ENCODE measurements around the gene IPO4. TPM values are rescaled to one million over a fixed set of nuclear protein-coding genes. Genes with fewer than 3 reads are reported as not detected.

IPO4 gene
- total RNA-seq (10 to 100 TPM; 29.7 to 84.9 (median 45.4) TPM), polyA plus RNA-seq (10 to 100 TPM; 19.1 to 43.2 (median 23.8) TPM)
- long read RNA-seq, donor 1, partial matches to known transcripts: 0 of 5 reads
- long read RNA-seq, donor 1, other reads (novel, unspliced or antisense): 0 of 5 reads
- long read RNA-seq, donor 2, partial matches to known transcripts: 0 of 3 reads
- long read RNA-seq, donor 2, other reads (novel, unspliced or antisense): 0 of 3 reads
- long read RNA-seq, donor 3, partial matches to known transcripts: 0 of 5 reads
- long read RNA-seq, donor 3, other reads (novel, unspliced or antisense): 0 of 5 reads
- long read RNA-seq, donor 4, partial matches to known transcripts: 2 of 6 reads
- long read RNA-seq, donor 4, other reads (novel, unspliced or antisense): 2 of 6 reads
- long read RNA-seq, donor 5, transcript IPO4-211 (30 exons, 3,485 nt): minor isoform, 18 of 79 reads
- long read RNA-seq, donor 5, transcript IPO4-201 (30 exons, 3,646 nt): major isoform, 43 of 79 reads
- long read RNA-seq, donor 5, partial matches to known transcripts: 6 of 79 reads
- long read RNA-seq, donor 5, other reads (novel, unspliced or antisense): 12 of 79 reads
- long read RNA-seq, donor 6, partial matches to known transcripts: 0 of 4 reads
- long read RNA-seq, donor 6, other reads (novel, unspliced or antisense): 0 of 4 reads
- long read RNA-seq, donor 7, partial matches to known transcripts: 0 of 1 reads
- long read RNA-seq, donor 7, other reads (novel, unspliced or antisense): 0 of 1 reads
- long read RNA-seq, donor 8, partial matches to known transcripts: 5 of 8 reads
- long read RNA-seq, donor 8, other reads (novel, unspliced or antisense): 0 of 8 reads
- long read RNA-seq, donor 9, partial matches to known transcripts: 0 of 1 reads
- long read RNA-seq, donor 9, other reads (novel, unspliced or antisense): 0 of 1 reads
- long read RNA-seq, donor 10, partial matches to known transcripts: 0 of 2 reads
- long read RNA-seq, donor 10, other reads (novel, unspliced or antisense): 0 of 2 reads

- DNase-seq: peak; percentile 95 to 99 (median 98)
- WGBS, 4 donors: 0 to 1% (median 0%) methylated on average over 17 to 65 of the region's 65 CpGs
- Histone ChIP-seq H3K9me3 (replicated peaks in 1 of 3) (no peaks in the 10 kb centered on the region), H3K4me1 (replicated peaks in 1 of 2) (peaks cover 9 to 17% of the 10 kb centered on the region in 2 donors), H3K4me3 (peak within 1 kb of the TSS in 3 of 4 donors; percentile 32 to 80 (median 69)), H3K27me3 (no peaks in the 10 kb centered on the region), H3K36me3 (replicated peaks in 1 of 2) (peaks cover 0 to 62% of the 10 kb centered on the region in 2 donors), H3K27ac (peak within 1 kb of the TSS in 4 of 5 donors; percentile 58 to 88 (median 76))
- TF ChIP-seq, protein P1, sequence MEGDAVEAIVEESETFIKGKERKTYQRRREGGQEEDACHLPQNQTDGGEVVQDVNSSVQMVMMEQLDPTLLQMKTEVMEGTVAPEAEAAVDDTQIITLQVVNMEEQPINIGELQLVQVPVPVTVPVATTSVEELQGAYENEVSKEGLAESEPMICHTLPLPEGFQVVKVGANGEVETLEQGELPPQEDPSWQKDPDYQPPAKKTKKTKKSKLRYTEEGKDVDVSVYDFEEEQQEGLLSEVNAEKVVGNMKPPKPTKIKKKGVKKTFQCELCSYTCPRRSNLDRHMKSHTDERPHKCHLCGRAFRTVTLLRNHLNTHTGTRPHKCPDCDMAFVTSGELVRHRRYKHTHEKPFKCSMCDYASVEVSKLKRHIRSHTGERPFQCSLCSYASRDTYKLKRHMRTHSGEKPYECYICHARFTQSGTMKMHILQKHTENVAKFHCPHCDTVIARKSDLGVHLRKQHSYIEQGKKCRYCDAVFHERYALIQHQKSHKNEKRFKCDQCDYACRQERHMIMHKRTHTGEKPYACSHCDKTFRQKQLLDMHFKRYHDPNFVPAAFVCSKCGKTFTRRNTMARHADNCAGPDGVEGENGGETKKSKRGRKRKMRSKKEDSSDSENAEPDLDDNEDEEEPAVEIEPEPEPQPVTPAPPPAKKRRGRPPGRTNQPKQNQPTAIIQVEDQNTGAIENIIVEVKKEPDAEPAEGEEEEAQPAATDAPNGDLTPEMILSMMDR (IDR thresholded peaks at IDR 0.05): no peak
- peak; percentile 55 to 85 for TF ChIP-seq POLR2A (IDR thresholded peaks at IDR 0.05)
- intact Hi-C loops (cut with DNase I): no loop called here
Measured at GRCh38 chr14:24188251-24189058, at the start of gene IPO4. Gene IPO4 (minus strand): TSS chr14:24188816. CDS start chr14:24188787, 29 bp downstream.

- WGBS, 4 donors: 79 to 84% (median 82%) methylated on average over 5 of the region's 5 CpGs
- intact Hi-C loops (cut with DNase I): loop anchor here in 1 of 2 donors (5.0 kb wide), 1 partner anchor 204 kb away; the partner anchor contains the start of gene SDR39U1
- DNase-seq: peak in 3 of 7 donors; percentile 31 to 59 (median 43)
- H3K27me3 ChIP-seq: no peaks in the 10 kb centered on the region
- peak overlapping the region in 2 of 5 donors; percentile 20 to 40 for H3K27ac ChIP-seq
- H3K4me1 ChIP-seq (replicated peaks in 1 of 2): peaks cover 39 to 67% of the 10 kb centered on the region in 2 donors
- TF ChIP-seq POLR2A (IDR thresholded peaks at IDR 0.05): no peak
- TF ChIP-seq, protein P1 (IDR thresholded peaks at IDR 0.05): no peak
- no peaks in the 10 kb centered on the region for H3K9me3 ChIP-seq (replicated peaks in 1 of 3)
- H3K36me3 ChIP-seq (replicated peaks in 1 of 2): peaks cover 0 to 64% of the 10 kb centered on the region in 2 donors
- H3K4me3 ChIP-seq: no peak overlapping the region
Measured at GRCh38 chr14:24238123-24238522, 49.5 kb upstream of the IPO4 start.

GRCh38 chr14:24237463-24237955 lies 48.9 kb upstream of the IPO4 start:
- 92 to 95% (median 94%) methylated on average over 2 of the region's 2 CpGs for WGBS, 4 donors
- Histone ChIP-seq H3K27ac (no peak overlapping the region), H3K27me3 (no peaks in the 10 kb centered on the region), H3K4me3 (no peak overlapping the region), H3K9me3 (replicated peaks in 1 of 3) (no peaks in the 10 kb centered on the region), H3K4me1 (replicated peaks in 1 of 2) (peaks cover 39 to 68% of the 10 kb centered on the region in 2 donors), H3K36me3 (replicated peaks in 1 of 2) (peaks cover 0 to 64% of the 10 kb centered on the region in 2 donors)
- TF ChIP-seq, protein P1 (IDR thresholded peaks at IDR 0.05): no peak
- peak in 2 of 7 donors; percentile 16 to 47 for DNase-seq
- intact Hi-C loops (cut with DNase I): loop anchor here in 1 of 2 donors (5.0 kb wide), 1 partner anchor 205 kb away; the partner anchor contains the start of gene SDR39U1
